GM18498 (cell line): ENCODE data around the gene CCDC116.
"Not testable (repeated sequence)": the region's sequence is repeated elsewhere in the genome, so short reads cannot be mapped to it uniquely, and the experiment has no call there.

Experiments
- ATAC-seq: cut with Tn5 transposase; IDR thresholded peaks from one replicate; pipeline ENCODE4 v1.9.1; 2021; ENCODE audit warnings: mild to moderate bottlenecking, moderate library complexity; ENCODE audit not compliant: unreplicated experiment

CCDC116 gene, protein sequence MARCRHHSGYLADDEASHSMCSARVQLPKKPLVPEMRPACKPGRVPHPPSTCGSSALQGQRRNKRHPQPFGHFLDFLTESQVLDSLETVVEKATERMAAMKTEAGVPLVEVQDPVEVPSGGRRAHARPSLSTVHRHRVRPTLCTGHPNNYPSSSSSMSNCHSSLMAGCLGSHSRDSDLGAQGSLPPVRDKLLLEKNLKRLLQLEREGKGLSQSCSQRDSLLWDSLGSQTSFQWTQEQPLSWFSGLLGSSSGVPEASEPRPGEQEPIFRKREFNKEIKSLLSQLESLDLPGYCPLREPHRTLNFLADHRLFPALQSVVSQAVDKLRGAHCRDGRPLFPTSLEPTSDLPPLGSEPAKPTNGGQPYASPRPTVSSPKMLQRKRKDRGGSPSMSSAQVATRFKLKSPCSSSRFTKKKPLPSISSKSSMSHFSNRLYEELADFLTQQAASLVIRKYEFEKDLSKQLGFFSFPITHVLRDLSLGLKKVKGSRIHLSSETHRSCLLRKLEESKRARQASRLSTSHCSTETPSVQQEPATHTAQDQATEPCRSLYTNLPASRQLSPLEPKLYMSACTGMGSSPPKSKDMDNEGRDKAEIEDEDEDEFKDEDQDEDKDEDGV

DNA sequence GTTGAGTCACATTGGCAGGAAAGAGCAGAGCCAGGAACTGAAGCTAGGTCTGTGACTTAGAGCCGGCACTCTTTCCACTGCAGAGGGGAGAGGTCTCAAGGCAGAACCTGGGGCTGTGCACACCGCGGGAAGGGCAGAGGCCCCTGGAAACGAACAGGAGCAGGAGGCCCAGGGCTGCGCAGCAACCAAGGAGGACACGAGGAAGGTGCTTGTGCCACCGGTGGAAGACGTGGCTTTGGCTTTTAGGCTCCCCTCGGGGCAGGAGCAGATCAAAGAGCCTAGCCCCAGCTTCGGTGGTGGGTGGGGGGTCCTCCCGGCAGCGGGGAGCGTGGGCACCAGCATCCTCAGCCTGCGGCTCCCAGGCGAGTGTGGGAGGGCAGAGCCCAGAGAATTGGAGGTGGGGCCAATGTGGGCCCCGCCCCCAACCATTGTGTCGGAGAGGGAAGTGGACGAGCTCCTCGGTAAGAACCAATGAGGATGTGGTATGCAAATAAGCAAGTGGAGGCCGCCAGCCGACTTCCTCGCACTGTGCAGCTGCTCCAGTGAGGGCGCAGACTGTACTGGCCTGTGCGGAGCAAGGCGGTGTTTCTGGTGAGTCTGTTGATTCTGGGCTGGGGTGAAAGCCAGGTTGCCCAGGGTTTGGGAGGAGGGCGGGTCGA is at the start of gene CCDC116:
TSS of gene CCDC116 (plus strand) at position 524 of the 659 bp plus-strand sequence. CDS start 422 bp downstream, outside the sequence.
- no peak for ATAC-seq

DNA sequence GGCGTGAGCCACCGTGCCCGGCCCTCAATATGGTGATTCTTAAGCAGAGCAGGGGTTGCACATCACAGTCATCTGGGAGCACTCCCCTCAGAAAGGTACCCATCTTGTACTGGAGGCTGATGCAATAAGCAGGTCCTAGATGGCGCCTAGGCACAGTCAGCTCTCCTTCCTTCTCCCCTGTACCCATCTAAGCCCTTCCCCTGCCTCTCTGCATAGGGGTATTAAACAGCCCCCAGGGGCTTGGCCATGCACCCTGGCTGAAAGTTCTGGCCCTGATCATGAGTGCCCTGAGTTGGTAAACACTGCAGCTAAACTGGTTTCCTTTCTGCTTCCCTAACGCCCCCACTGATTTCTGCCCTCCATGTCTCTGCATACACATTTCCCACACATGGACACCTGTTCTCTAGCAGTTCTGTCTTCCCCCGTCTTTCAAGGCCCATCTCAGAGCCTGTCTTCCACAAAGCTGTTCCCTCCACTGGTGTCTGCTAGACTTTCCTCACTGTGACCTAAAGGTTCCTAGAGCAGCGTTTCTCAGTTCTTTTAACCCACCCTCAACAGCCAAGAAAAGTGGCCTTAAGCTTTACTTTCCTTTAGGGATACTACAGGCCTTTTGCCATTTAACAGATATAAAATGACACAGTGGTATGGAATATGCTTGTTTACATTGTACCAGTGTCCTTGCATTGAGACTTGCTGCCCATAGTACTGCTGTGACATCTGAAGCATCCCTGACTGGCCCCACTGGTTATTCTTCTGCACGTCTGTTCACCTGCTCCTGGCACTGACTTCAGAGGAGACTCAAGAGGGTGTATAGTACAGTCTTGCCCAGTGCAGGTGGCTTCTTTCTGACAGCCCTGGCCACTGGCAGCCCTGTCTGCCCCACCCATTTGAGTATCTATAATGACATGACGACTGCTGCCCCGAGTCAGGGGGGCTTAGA is 49.5 kb upstream of the CCDC116 start:
- no peak for ATAC-seq

DNA sequence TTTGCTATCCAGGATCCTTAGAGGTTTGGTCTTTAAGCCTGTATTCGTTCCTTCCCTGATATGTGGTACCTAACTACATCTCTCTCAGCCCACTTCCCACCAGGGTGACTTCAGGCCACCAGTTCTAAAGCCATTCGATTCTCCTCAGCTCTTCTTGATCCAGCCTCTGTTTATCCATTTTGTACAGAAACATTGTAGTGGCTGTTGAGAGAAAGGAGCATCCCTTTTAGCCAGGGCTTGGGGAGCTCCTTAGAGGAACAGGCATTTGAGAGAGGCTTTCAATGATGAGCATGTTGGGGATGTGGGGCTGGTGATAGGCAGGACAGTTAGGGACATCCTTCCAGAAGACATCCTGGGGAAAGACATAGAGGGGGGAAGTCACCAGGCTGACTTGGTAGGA is 47.2 kb upstream of the CCDC116 start:
- ATAC-seq: no peak

- ATAC-seq: peak; percentile 88
These were observed 44.6 kb upstream of the CCDC116 start for GRCh38 chr22:21587803-21588611.

- ATAC-seq: no peak
These were observed 43.2 kb upstream of the CCDC116 start for GRCh38 chr22:21589396-21589795.

DNA sequence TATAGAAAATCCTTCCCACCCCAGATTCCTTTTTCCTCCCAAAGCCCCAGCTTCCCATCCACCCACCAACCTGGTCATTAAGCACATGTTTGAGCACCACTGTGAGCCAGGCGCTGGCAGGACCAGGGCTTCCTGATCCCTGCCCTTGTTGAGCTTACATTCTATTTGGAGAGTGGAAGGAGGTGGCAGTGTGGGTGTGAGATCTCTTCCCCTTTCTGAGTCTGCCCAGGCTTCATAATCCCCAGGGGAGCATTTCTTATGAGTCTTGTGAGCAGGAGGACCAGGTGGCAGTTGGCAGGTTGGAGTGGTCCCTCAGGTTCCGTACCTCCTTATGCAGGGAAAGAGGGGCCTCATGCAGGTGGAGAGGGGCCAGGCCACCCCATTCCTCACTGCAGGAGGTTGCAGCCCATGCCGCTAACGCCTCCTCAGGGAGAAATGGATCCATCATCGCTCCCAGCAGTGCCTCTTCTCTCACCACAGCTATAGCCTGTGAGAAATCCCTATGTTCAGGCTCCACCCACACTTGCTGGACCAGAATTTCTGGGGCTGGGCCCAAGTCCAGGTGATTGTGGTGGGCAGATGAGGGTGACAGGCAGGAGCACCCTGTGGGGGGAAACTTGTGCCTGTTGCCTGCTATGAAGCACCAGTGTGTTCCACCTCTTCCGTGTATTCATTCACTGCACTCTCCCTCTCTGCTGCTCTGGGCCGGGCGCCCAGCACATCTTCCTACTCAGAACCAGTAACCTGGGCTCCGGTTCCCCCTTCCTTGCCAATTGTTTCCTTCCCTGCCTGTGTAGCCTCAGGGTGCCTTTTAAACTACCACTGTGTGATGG is 41.5 kb upstream of the CCDC116 start:
- ATAC-seq: no peak

- no peak for ATAC-seq
These were observed 40.9 kb upstream of the CCDC116 start for GRCh38 chr22:21591695-21592094.

- no peak for ATAC-seq
These were observed 40.1 kb upstream of the CCDC116 start for GRCh38 chr22:21592422-21592821.

- no peak for ATAC-seq
These were observed 38.9 kb upstream of the CCDC116 start for GRCh38 chr22:21593406-21594232.

- ATAC-seq: no peak
These were observed 37.6 kb upstream of the CCDC116 start for GRCh38 chr22:21594865-21595452.

DNA sequence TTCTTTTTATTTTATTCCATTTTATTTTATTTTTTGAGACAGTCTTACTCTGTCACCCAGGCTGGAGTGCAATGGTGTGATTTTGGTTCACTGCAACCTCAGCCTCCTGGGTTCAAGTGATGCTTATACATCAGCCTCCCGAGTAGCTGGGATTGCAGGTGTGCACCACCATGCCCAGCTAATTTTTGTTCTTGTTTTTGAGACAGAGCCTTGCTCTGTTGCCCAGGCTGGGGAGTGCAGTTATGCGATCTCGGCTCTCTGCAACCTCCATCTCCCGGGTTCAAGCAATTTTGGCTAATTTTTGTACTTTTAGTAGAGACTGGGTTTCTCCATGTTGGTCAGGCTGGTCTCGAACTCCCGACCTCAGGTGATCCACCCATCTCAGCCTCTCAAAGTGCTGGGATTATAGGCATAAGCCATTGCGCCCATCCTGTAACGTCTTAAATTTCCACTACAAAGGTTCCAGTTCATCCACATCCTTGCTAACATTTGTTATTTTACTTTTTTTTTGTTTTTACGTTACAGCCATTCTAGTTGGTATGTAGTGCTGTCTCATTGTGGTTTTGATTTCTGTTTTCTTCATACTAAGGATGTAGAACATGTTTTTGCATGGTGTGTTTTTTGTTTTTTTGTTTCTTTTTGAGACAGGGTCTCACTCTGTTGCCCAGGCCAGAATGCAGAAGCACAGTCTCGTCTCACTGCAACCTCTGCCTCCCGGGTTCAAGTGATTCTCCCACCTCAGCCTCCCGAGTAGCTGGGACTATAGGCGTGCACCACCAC is 36.0 kb upstream of the CCDC116 start:
- not testable (repeated sequence) for ATAC-seq

- ATAC-seq: no peak
These were observed 34.3 kb upstream of the CCDC116 start for GRCh38 chr22:21598302-21598701.

DNA sequence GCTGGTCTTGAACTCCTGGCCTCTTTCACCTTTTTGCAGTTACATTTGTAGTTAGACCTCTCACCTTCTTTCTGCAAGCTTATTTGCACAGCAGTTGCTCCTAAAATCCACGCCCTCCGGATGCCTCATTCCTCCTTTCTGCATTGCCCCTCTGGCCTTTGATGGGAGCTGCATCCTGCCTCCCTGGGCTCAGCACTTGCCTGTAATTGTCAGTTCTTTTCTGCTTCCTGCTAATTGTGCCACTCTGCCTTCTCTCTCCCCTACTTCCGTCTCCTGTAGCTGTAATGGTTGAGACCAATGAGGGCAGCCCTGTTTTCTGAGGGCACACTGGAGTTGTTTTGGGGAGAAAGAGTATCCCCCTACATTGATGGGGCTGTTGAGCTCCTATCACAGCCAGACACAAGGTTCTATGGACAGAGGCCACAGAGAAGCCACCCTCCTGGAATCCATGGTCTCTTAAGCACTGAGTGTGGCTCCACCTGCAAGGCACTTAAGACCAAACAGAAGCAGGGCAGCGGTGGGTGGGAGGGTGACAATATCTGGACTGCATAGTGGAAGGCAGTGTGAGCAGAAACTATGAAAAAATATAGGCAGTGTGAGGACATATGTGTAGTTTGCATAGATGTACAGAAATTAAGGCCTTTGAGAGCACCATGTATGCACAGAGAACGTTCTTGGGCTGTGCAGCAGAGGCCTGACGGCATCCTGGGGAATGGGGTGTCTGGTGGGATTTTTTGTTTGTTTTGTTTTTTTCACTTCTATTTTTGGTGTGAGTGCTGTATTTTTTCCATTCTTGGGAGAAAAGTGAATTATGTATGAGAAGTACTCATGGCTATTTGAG is 33.3 kb upstream of the CCDC116 start:
- no peak for ATAC-seq

DNA sequence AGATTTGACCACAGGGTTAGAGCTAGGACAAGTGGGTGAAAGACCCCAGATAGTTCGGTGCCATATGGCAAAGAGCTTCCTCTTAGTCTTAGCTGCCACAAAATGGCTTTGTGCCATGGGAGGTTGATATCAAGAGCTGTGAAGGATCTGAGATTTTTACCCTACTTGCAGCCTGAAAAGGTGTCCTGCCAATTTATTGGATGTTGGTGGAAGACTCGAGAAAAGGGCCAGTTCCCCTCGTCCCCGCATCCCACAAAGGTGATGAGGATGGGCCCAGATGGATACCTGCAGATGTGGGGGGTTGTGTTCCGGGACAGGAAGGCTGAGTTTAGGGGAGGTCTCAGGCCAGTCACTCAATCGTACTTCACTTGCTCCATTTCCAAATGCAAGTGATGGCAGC is 30.0 kb upstream of the CCDC116 start:
- ATAC-seq: no peak

DNA sequence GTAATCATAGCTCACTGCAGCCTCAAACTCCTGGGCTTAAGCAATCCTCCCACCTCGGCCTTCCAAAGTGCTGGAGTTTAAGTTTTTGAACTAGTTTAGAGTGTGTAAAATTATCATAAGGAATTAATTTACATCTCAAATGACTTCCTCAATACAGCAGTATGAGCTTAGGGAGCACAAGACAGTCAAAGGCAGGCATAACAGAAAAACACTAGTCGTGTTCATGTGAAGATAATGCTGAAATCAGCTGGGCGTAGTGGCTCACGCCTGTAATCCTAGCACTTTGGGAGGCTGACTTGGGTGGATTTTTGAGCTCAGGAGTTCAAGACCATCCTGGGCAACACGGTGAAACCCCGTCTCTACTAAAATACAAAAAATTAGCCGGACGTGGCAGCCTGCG is 28.6 kb upstream of the CCDC116 start:
- no peak for ATAC-seq

GRCh38 chr22:21605887-21606564 is 26.5 kb upstream of the CCDC116 start:
- ATAC-seq: no peak
